ENCODE measurements around the gene GAB4. TPM values are rescaled to one million over a fixed set of nuclear protein-coding genes. Genes with fewer than 3 reads are reported as not detected.

GAB4 gene
- total RNA-seq, 4 donors from 2014 or later = not detected

DNA sequence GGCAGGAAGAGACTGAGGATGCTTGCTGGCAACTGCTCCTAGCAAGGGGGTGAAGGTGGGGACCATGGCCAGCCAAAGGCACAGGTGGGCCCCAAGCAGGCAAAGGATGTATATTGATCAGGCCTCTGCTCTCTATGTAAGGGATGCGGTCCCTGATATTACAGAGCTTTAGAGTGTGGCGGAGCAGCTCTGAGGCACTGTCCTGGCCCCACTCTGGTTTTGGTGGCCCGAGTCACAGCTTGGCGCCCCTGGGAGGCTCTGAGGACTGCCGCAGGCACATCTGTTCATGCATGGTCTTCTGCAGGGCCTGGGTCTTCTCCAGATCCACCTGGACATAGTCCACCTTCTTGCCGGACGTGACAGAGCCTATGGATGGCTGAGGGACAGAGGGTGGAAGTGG, 45.5 kb downstream of the GAB4 start:
- H3K9me3 ChIP-seq = no peaks in the 10 kb centered on the region

DNA sequence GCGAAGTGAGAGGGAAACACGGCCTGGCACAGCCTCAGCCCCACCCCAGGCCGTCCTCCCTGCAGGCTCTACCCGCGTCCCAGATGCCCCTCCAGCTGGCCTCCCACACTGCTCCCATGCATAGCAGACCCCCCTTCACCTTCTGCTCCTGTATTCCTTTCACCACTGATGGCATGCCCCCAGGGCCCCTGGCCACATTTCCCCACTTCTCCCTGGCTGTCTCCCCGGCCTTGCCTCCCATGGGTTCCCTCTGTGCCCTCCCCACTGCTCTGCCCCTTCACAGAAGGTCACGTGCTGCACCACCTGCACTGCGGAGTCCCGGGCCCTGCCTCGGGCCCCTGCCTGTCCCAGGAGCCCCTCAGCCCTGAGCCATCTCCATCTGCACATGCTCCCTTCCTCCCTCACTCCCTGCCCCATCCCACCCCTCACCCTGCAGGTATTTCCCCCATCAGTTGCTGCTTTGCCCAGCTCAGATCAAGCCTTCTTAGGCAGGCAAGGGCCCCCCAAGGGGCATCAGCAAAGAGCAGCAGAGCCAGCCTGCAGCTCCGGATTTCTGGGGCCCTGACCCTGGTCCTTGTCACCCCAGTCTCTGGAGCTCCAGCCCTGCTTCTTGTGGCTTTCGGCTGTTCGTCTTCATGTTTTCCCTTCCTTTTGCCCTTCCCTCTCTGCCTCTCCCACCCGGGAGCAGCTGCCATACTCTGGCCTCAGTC, 46.4 kb downstream of the GAB4 start:
- Histone ChIP-seq H3K9me3 (no peaks in the 10 kb centered on the region), H3K27me3 (no peaks in the 10 kb centered on the region), H3K27ac (no peak overlapping the region), H3K36me3 (no peaks in the 10 kb centered on the region), H3K4me1 (no peaks in the 10 kb centered on the region), H3K4me3 (no peak overlapping the region)
- no peak for DNase-seq
- TF ChIP-seq, protein P1, sequence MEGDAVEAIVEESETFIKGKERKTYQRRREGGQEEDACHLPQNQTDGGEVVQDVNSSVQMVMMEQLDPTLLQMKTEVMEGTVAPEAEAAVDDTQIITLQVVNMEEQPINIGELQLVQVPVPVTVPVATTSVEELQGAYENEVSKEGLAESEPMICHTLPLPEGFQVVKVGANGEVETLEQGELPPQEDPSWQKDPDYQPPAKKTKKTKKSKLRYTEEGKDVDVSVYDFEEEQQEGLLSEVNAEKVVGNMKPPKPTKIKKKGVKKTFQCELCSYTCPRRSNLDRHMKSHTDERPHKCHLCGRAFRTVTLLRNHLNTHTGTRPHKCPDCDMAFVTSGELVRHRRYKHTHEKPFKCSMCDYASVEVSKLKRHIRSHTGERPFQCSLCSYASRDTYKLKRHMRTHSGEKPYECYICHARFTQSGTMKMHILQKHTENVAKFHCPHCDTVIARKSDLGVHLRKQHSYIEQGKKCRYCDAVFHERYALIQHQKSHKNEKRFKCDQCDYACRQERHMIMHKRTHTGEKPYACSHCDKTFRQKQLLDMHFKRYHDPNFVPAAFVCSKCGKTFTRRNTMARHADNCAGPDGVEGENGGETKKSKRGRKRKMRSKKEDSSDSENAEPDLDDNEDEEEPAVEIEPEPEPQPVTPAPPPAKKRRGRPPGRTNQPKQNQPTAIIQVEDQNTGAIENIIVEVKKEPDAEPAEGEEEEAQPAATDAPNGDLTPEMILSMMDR (IDR thresholded peaks at IDR 0.05) = no peak
- no peak for TF ChIP-seq POLR2A (IDR thresholded peaks at IDR 0.05)

More for the DNA sequence above, 45.5 kb downstream of the GAB4 start:
- Histone ChIP-seq H3K4me3 (no peak overlapping the region), H3K27me3 (no peaks in the 10 kb centered on the region), H3K36me3 (no peaks in the 10 kb centered on the region), H3K4me1 (no peaks in the 10 kb centered on the region), H3K27ac (no peak overlapping the region)
- no peak for DNase-seq
- TF ChIP-seq, protein P1 (IDR thresholded peaks at IDR 0.05) = no peak
- no peak for TF ChIP-seq POLR2A (IDR thresholded peaks at IDR 0.05)

DNA sequence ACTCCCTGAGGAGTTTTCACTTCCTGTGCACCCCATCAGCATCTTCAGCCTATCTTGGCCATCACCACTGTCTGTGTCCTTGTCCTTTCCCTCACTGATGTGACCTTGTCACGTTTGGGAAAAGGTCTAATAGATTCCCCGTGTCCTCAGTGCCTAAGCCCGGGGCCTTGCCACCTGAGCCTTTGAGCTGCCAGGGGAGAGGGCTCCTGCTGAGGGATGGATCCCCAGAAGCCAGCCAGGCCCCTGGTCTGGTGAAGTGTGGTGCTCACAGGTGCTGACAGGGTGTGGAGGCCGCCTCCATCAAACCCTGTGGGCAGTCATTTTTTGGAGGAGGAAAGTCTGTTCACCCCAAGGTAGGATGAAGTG, 47.2 kb downstream of the GAB4 start:
- no peaks in the 10 kb centered on the region for H3K9me3 ChIP-seq
- no peak for TF ChIP-seq POLR2A (IDR thresholded peaks at IDR 0.05)
- H3K27ac ChIP-seq = no peak overlapping the region
- no peaks in the 10 kb centered on the region for H3K27me3 ChIP-seq
- no peaks in the 10 kb centered on the region for H3K4me1 ChIP-seq
- H3K4me3 ChIP-seq = no peak overlapping the region
- DNase-seq = no peak
- H3K36me3 ChIP-seq = no peaks in the 10 kb centered on the region

DNA sequence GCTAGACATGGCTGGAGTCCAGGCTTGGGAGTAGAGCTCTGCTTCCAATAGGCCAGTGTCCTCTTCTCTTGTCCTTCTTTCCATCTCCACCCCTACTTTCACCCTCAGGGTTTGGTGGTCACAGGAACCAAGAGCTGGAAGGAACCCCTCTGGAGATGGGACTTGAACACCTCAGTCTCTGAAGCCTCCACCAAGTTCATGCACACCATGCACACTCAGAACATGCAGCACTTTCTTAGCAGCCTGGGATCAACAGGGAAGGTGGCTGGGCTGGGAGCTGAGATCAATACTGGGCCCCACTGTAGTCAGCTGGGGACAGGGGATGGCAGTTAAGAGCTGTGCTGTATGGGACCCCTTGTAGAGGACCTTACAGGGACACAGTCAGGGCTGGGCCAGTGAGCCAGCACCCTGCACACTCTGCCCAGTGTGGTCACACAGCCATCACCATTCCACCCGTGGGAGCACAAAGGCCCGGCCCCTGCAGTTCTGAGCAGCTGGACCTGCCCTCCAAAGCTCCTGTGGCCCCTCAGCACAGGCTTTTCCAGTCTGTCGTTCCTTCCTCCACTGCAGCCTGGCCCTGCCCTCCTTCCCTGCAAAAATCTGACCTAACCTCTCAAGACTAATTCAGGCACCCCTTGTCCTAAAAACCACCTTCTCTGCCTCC, 47.7 kb downstream of the GAB4 start:
- no peak overlapping the region for H3K4me3 ChIP-seq
- no peak for DNase-seq
- no peaks in the 10 kb centered on the region for H3K27me3 ChIP-seq
- H3K4me1 ChIP-seq = no peaks in the 10 kb centered on the region
- TF ChIP-seq POLR2A (IDR thresholded peaks at IDR 0.05) = no peak
- TF ChIP-seq, protein P1 (IDR thresholded peaks at IDR 0.05) = no peak
- no peaks in the 10 kb centered on the region for H3K9me3 ChIP-seq
- no peak overlapping the region for H3K27ac ChIP-seq
- H3K36me3 ChIP-seq = no peaks in the 10 kb centered on the region

DNA sequence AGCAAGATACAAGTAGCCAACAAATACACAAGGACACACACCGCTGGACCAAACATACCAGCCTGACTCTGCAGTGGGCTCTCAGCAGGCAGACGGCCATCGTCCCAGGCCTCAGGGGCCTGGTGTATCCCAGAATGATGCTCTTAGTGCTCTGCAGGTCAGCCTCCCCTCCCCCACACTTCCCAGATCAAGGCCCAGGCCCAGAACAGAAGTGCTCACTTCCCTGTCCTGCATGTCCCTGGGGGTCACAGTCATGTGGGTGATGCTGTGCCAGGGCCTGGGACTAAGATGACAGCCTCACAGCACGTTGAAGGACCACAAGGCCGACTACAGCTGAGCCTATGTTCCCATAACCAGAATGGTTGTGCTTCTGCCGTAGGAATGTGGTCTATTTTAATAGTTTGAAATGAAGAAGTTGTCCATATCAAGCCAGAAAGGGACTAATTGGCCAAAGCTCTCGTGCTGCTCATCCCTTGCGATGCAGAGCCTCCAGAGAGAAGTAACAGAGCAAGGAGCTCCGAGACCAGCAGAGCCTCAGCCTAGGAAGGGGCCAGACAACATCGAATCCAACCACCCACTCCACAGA, 48.6 kb downstream of the GAB4 start:
- TF ChIP-seq, protein P1 (IDR thresholded peaks at IDR 0.05) = no peak
- no peak for DNase-seq
- no peaks in the 10 kb centered on the region for H3K4me1 ChIP-seq
- no peaks in the 10 kb centered on the region for H3K27me3 ChIP-seq
- no peaks in the 10 kb centered on the region for H3K36me3 ChIP-seq
- no peak overlapping the region for H3K4me3 ChIP-seq
- no peak overlapping the region for H3K27ac ChIP-seq
- no peaks in the 10 kb centered on the region for H3K9me3 ChIP-seq

DNA sequence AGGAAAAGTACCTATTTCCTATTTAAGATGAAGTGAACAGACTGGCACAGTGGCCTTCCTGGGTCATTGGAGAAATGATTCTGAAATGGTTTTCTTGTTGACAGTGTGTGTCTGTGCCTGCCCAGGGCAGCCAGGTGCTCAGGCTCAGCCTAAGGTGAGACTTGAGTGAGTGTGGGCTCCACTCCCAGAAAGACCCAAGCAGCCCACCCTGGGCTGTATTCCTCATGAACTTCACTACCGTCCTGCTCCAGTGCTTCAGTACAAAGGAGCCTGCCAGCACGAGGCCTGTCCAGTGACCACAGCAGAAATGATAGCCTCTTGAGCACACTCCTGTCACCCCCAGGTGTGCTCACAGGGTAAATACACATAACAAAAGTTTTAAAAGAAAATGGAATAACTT, 49.5 kb downstream of the GAB4 start:
- Histone ChIP-seq H3K27ac (no peak overlapping the region), H3K4me1 (no peaks in the 10 kb centered on the region), H3K27me3 (no peaks in the 10 kb centered on the region), H3K36me3 (no peaks in the 10 kb centered on the region), H3K4me3 (no peak overlapping the region), H3K9me3 (no peaks in the 10 kb centered on the region)
- TF ChIP-seq, protein P1 (IDR thresholded peaks at IDR 0.05) = no peak
- no peak for TF ChIP-seq POLR2A (IDR thresholded peaks at IDR 0.05)
- DNase-seq = no peak
